Midbrain (tissue), 1 donor: Measurements from ENCODE around the gene SNRNP40.
"Not testable (repeated sequence)": the region's sequence is repeated elsewhere in the genome, so short reads cannot be mapped to it uniquely, and the experiment has no call there.

Source experiments
- DNase-seq: peaks from one replicate; lab custom pipeline; 2025; lab: John Stamatoyannopoulos, UW

Gene SNRNP40

GRCh38 chr1:31296486-31297276 lies at the start of gene SNRNP40, which contains the start of gene ZCCHC17:
Gene SNRNP40 (minus strand): TSS chr1:31296788. CDS start chr1:31296751, 37 bp downstream.
Gene ZCCHC17 (plus strand): TSS chr1:31297032. CDS start chr1:31310099, 13,067 bp downstream.
- DNase-seq, result peak; percentile 98

- no peak for DNase-seq
These were observed 49.0 kb upstream of the SNRNP40 start for GRCh38 chr1:31345635-31346034.

- no peak for DNase-seq
These were observed 47.9 kb upstream of the SNRNP40 start for GRCh38 chr1:31344503-31344902.

- DNase-seq, result no peak
These were observed 40.3 kb upstream of the SNRNP40 start for GRCh38 chr1:31336687-31337467.

- peak; percentile 61 for DNase-seq
These were observed 38.4 kb upstream of the SNRNP40 start for GRCh38 chr1:31335007-31335406.

- DNase-seq, result no peak
These were observed 30.8 kb upstream of the SNRNP40 start for GRCh38 chr1:31327381-31327780.

- no peak for DNase-seq
These were observed 29.9 kb upstream of the SNRNP40 start for GRCh38 chr1:31326461-31326860.

GRCh38 chr1:31324992-31325391 lies 28.4 kb upstream of the SNRNP40 start:
- DNase-seq, result no peak

GRCh38 chr1:31324093-31324492 lies 27.5 kb upstream of the SNRNP40 start:
- no peak for DNase-seq

- DNase-seq, result no peak
These were observed 21.6 kb upstream of the SNRNP40 start for GRCh38 chr1:31318146-31318545.

GRCh38 chr1:31315902-31316301 lies 19.3 kb upstream of the SNRNP40 start:
- no peak for DNase-seq

- no peak for DNase-seq
These were observed 13.6 kb upstream of the SNRNP40 start for GRCh38 chr1:31310198-31310597.

- no peak for DNase-seq
These were observed 11.4 kb upstream of the SNRNP40 start for GRCh38 chr1:31308036-31308435.

- no peak for DNase-seq
These were observed 9.7 kb upstream of the SNRNP40 start for GRCh38 chr1:31306278-31306677.

GRCh38 chr1:31302709-31303441 lies 6.3 kb upstream of the SNRNP40 start:
- DNase-seq, result no peak

- DNase-seq, result no peak
These were observed 3.6 kb upstream of the SNRNP40 start for GRCh38 chr1:31300193-31300592.

- no peak for DNase-seq
These were observed 2.8 kb upstream of the SNRNP40 start for GRCh38 chr1:31299365-31299764.

GRCh38 chr1:31297277-31298247 lies 974 bp upstream of the SNRNP40 start:
- no peak for DNase-seq

- DNase-seq, result no peak
These were observed 608 bp downstream of the SNRNP40 start for GRCh38 chr1:31295874-31296485.

- no peak for DNase-seq
These were observed 7.6 kb downstream of the SNRNP40 start for GRCh38 chr1:31289021-31289420.

GRCh38 chr1:31287791-31288190 lies 8.8 kb downstream of the SNRNP40 start:
- not testable (repeated sequence) for DNase-seq
